Psoas muscle (tissue), 8 donors: Measurements from ENCODE around the gene PODXL. TPM values are rescaled to one million over a fixed set of nuclear protein-coding genes. Genes with fewer than 3 reads are reported as not detected.

Experiments
- ATAC-seq, 4 donors: fragments of 200-7000 bp; cut with Tn5 transposase; one replicate each; pipeline ENCODE4 v1.9.1; 2020; ENCODE audit warnings: moderate library complexity in 3 of 4, mild to moderate bottlenecking in 2 of 4
- DNase-seq, 2 donors: peaks; one replicate each; pipeline ENCODE4 v3.0.0-alpha.2; 2020
- H3K27ac ChIP-seq: fragments of 200-600 bp; one replicate; pipeline ENCODE4 v1.8.0; 2022
- H3K27me3 ChIP-seq, 3 donors: fragments of 200-600 bp in 1 of 3; one replicate each; pipeline versions ENCODE4 v1.6.1 to v1.8.0; 2013 to 2022; ENCODE audit warnings: low read length in 2 of 3, mild to moderate bottlenecking in 2 of 3, moderate library complexity in 1 of 3; ENCODE audit not compliant: insufficient read depth in 3 of 3
- H3K36me3 ChIP-seq, 2 donors: fragments of 200-600 bp in 1 of 2; one replicate each; pipeline versions ENCODE4 v1.6.1 to v1.8.0; 2013 to 2022; ENCODE audit warnings: low read depth in 1 of 2, mild to moderate bottlenecking in 1 of 2, moderate library complexity in 1 of 2; ENCODE audit not compliant: insufficient read depth in 1 of 2
- H3K4me1 ChIP-seq: fragments of 200-600 bp; one replicate; pipeline ENCODE4 v1.8.0; 2022
- H3K4me3 ChIP-seq: fragments of 200-600 bp; one replicate; pipeline ENCODE4 v1.8.0; 2022; ENCODE audit warnings: mild to moderate bottlenecking
- H3K9me3 ChIP-seq: fragments of 200-600 bp; one replicate; pipeline ENCODE4 v1.8.0; 2022
- CTCF ChIP-seq: fragments of 200-600 bp; IDR thresholded peaks from one replicate; pipeline ENCODE4 v1.8.0; 2022; ENCODE audit warnings: antibody characterized with exemption
- WGBS, 3 donors: extraction: QIAGEN DNeasy Blood & Tissue Kit; methylation state at CpG; one replicate each; pipeline versions ENCODE4 v1.1.6 to v1.1.7; 2013; 5-methylcytosine and 5-hydroxymethylcytosine counted together
- intact Hi-C, 2 donors: fragments of 100-400 bp; cut with DNase I; formaldehyde crosslinking; loops; one replicate each; pipeline versions ENCODE4 v1.11.0 to v1.14.2; 2022
- polyA plus RNA-seq, 3 donors: library from polyadenylated mRNA; stranded (reverse); fragments of 200-250 nt; gene quantifications; one replicate each; pipeline ENCODE4 v1.2.3, GENCODE V29; 2013
- total RNA-seq, 4 donors: library from RNA; stranded (reverse); fragmentation: NEBNext Ultra II Directional in 2 of 4; extraction: Animal tissue kit (Norgen Biotek cat#: 25700) in 2 of 4; gene quantifications; one replicate each; pipeline versions ENCODE4 v1.2.1 to v1.2.4, GENCODE V29; 2021 to 2023
- donor health status: healthy with polysubstance abuse.
- donor health status: DM: no; HTN: no; CAD: no; lungs with moderate emphysema.
- donor health status: Bipolar disorder and iron deficiency.
- donor health status: healthy.
- donor health status: DM: yes; HTN: yes; CAD: no.
- donor health status: DM: no; HTN: no; CAD: no.
- donor health status: DM: no; HTN: no; CAD: no.
- donor health status: DM: yes; HTN: yes; CAD: no.

Gene PODXL
- total and polyA plus RNA-seq, 7 donors, result 9.0 to 46.8 (median 16.2) TPM

GRCh38 chr7:131546126-131546525 is 10.3 kb downstream of the PODXL start:
- intact Hi-C loops, result no loop called here
- Histone ChIP-seq H3K4me3 (no peak overlapping the region), H3K4me1 (peaks cover 15% of the 10 kb centered on the region), H3K27ac (no peak overlapping the region), H3K36me3 (no peaks in the 10 kb centered on the region), H3K9me3 (no peaks in the 10 kb centered on the region), H3K27me3 (no peaks in the 10 kb centered on the region)
- 79 to 83% (median 82%) methylated on average over 12 of the region's 12 CpGs for WGBS, 3 donors
- ATAC-seq, result no peak
- DNase-seq, result no peak
- TF ChIP-seq CTCF, result no peak

- DNase-seq (no peak), ATAC-seq (no peak)
- Histone ChIP-seq H3K9me3 (no peaks in the 10 kb centered on the region), H3K27me3 (no peaks in the 10 kb centered on the region), H3K4me1 (peaks cover 28% of the 10 kb centered on the region), H3K36me3 (no peaks in the 10 kb centered on the region), H3K4me3 (no peak overlapping the region), H3K27ac (peak overlapping the region; percentile 76)
- 63 to 83% (median 76%) methylated on average over 13 to 16 of the region's 16 CpGs for WGBS, 3 donors
- no peak for TF ChIP-seq CTCF
- intact Hi-C loops, result no loop called here
Measured at GRCh38 chr7:131544449-131545301, 11.8 kb downstream of the PODXL start.

- Histone ChIP-seq H3K36me3 (no peaks in the 10 kb centered on the region), H3K27me3 (no peaks in the 10 kb centered on the region), H3K9me3 (no peaks in the 10 kb centered on the region), H3K4me3 (no peak overlapping the region), H3K27ac (peak overlapping the region; percentile 76), H3K4me1 (peaks cover 31% of the 10 kb centered on the region)
- intact Hi-C loops, result no loop called here
- DNase-seq (no peak), ATAC-seq (no peak)
- no peak for TF ChIP-seq CTCF
- WGBS, 3 donors, result 91 to 98% (median 95%) methylated on average over 3 of the region's 3 CpGs
Measured at GRCh38 chr7:131544021-131544420, 12.4 kb downstream of the PODXL start.

GRCh38 chr7:131543298-131543697 is 13.1 kb downstream of the PODXL start:
- no peak for TF ChIP-seq CTCF
- no peak for ATAC-seq

More at GRCh38 chr7:131543298-131543697, 13.1 kb downstream of the PODXL start:
- intact Hi-C loops, result no loop called here
- Histone ChIP-seq H3K4me3 (no peak overlapping the region), H3K27ac (peak overlapping the region; percentile 76), H3K36me3 (no peaks in the 10 kb centered on the region), H3K27me3 (no peaks in the 10 kb centered on the region), H3K4me1 (peaks cover 38% of the 10 kb centered on the region), H3K9me3 (no peaks in the 10 kb centered on the region)
- DNase-seq, result no peak
- WGBS, 3 donors, result 86 to 92% (median 89%) methylated on average over 5 of the region's 5 CpGs
